PFSK-1 (cell line): ENCODE data around the gene PRKCE.

ENCODE experiments used
- FOXP2 ChIP-seq: optimal IDR thresholded peaks from 2 replicates; pipeline ENCODE3; 2011; ENCODE audit warnings: borderline replicate concordance, control low read depth, inconsistent platforms; ENCODE audit not compliant: insufficient read depth; ENCODE audit errors: extremely low read length, extremely low read depth
- POLR2AphosphoS5 ChIP-seq: IDR thresholded peaks from 2 replicates; pipeline ENCODE4 v1.6.1; 2012; ENCODE audit warnings: low read depth, mild to moderate bottlenecking, control low read depth, low read length, moderate library complexity
- REST ChIP-seq, 2 experiments: IDR thresholded peaks; 2 replicates each; pipeline versions ENCODE4 v1.6.1 to v1.8.0; 2011 to 2012; ENCODE audit warnings: low read depth in 2 of 2, low read length in 2 of 2, control low read depth in 1 of 2, inconsistent platforms in 1 of 2, mild to moderate bottlenecking in 1 of 2, moderate library complexity in 1 of 2; ENCODE audit not compliant: insufficient read depth in 1 of 2
- SIN3A ChIP-seq: IDR thresholded peaks from 2 replicates; pipeline ENCODE4 v1.6.1; 2012; ENCODE audit warnings: mild to moderate bottlenecking, low read length, moderate library complexity, borderline replicate concordance; ENCODE audit not compliant: insufficient read depth
- TAF1 ChIP-seq: IDR thresholded peaks from 2 replicates; pipeline ENCODE4 v1.6.1; 2012; ENCODE audit warnings: low read length, control low read depth, borderline replicate concordance; ENCODE audit not compliant: insufficient read depth

PRKCE gene

GRCh38 chr2:45911538-45911937, 260.1 kb downstream of the PRKCE start:
- TF ChIP-seq REST (IDR thresholded peaks at IDR 0.05; ENCODE audit: insufficient read depth in 1 of 2, low read depth in 2 of 2, low read length in 2 of 2) (no peak), TAF1 (no peak), FOXP2 (no peak), SIN3A (no peak), POLR2AphosphoS5 (no peak)

DNA sequence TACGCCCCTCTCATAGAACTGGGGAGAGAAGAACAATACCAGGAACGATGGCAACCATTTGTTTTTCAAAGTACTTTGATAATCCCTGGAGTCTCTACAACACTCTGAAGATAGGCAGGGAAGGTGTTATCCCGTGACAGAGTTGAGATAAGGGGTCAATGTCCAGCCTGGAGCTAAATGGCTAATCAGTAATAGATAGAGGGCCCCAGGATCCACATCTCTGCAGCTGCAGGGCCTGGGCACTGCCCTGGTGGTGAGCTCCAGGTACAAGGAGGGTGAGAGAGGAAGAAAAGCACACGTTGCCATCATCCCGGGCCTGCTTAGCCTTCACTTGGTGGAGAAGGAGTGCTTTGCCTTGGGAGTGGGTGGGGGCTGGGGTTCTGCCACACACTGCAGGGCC, 260.6 kb downstream of the PRKCE start:
- TF ChIP-seq POLR2AphosphoS5 (no peak), TAF1 (no peak), SIN3A (no peak), REST (IDR thresholded peaks at IDR 0.05; ENCODE audit: insufficient read depth in 1 of 2, low read depth in 2 of 2, low read length in 2 of 2) (no peak), FOXP2 (no peak)

DNA sequence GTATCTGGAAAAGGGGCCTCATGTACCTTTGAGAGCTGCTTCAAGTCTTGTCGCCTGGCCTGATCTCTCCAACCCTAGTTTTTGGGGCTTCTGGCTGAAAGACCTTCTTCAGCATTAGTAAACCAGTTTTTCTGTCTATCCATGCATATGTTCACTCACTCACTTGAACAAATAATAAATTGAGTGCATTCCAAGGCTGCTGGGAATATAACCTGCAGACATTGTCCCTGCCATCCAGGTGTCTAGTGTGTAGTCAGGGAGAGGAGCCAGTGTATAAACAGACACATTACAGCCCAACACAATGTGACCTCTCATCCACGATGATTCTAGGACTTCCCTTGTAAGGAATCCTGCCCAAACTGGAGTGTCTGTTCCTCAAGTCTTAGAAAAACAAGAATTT, 262.1 kb downstream of the PRKCE start:
- no peak for TF ChIP-seq FOXP2
- TF ChIP-seq POLR2AphosphoS5, result no peak
- TF ChIP-seq REST (IDR thresholded peaks at IDR 0.05; ENCODE audit: insufficient read depth in 1 of 2, low read depth in 2 of 2, low read length in 2 of 2), result no peak

DNA sequence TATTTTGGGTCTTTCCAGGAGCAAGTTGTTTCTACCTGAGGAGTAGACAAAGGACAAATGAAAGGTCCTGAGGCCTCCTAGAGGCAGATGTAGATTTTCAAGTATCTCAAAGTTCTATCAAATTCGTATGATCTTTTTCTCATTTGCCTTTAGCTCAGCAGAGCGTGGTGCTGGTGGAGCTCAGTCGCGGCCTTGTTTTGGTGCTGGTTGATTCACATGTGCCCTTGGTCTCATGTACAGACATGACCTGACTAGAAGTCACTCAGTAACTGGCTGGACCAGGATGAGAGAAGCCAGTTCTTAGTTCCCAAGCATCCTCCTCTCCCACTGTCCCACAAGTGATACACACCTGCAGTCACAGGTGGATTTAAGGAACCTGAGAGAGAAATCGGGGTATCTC, 264.0 kb downstream of the PRKCE start:
- TF ChIP-seq TAF1 (no peak), FOXP2 (no peak), REST (IDR thresholded peaks at IDR 0.05; ENCODE audit: insufficient read depth in 1 of 2, low read depth in 2 of 2, low read length in 2 of 2) (no peak), POLR2AphosphoS5 (no peak), SIN3A (no peak)

DNA sequence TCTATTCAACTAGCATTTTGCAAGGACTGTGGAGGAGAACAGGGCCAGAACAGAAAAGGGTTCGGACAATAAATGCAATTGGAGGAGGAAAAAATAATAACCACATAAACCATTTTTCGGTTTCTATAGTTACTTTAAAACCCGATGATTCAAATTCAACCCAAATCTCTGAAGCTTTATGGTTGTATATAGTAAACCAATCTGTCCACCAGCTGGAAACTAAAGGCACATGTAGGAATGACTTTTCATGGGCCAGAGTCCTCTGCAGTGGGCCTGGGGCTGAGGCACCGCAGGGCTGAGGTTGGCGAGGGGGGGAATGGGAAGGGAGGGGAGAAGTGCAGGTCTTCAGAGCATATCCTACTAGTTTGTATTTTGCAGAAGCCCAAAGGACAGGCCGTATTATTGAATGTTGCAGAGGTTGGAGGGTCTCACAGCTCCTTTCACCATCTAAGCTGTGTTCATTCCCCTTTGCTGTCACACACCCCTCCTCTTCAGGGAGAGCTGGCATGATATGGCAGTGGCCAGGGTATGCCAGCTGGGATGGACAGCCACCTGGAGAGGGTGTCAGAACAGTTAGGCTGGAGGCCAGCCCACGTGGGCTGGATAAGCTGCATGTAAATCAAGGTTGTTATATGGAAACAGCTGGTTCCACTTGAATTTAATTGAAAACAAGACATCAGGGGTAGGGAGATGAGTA, 267.1 kb downstream of the PRKCE start:
- TF ChIP-seq TAF1 (no peak), SIN3A (no peak), REST (IDR thresholded peaks at IDR 0.05; ENCODE audit: insufficient read depth in 1 of 2, low read depth in 2 of 2, low read length in 2 of 2) (no peak), POLR2AphosphoS5 (no peak), FOXP2 (no peak)
